AG10803 (cell line): ENCODE data around the gene SHISAL1.
"Not testable (repeated sequence)": the region's sequence is repeated elsewhere in the genome, so short reads cannot be mapped to it uniquely, and the experiment has no call there.

ENCODE experiments used
- DNase-seq: peaks from one replicate; pipeline ENCODE4 v3.0.0; 2010; ENCODE audit warnings: low read depth
- H3K4me3 ChIP-seq: 2 replicates; pipeline ENCODE4 v1.5.1; 2011; ENCODE audit warnings: mild to moderate bottlenecking, low read length, control low read depth
- CTCF ChIP-seq: conservative IDR thresholded peaks from 2 replicates; pipeline ENCODE4 v1.5.1; 2011; ENCODE audit warnings: mild to moderate bottlenecking, low read length, control low read depth, inconsistent platforms

Gene SHISAL1

GRCh38 chr22:44243761-44244160 is 69.0 kb downstream of the SHISAL1 start:
- no peak for DNase-seq
- no peak for TF ChIP-seq CTCF
- H3K4me3 ChIP-seq: no peak overlapping the region

GRCh38 chr22:44242946-44243724 is 69.6 kb downstream of the SHISAL1 start:
- DNase-seq: no peak
- H3K4me3 ChIP-seq: no peak overlapping the region
- no peak for TF ChIP-seq CTCF

- DNase-seq, H3K4me3 ChIP-seq: not testable (repeated sequence)
Observed at GRCh38 chr22:44241121-44241520, 71.6 kb downstream of the SHISAL1 start.

GRCh38 chr22:44237290-44237689 is 75.5 kb downstream of the SHISAL1 start:
- DNase-seq: no peak
- no peak for TF ChIP-seq CTCF
- no peak overlapping the region for H3K4me3 ChIP-seq

- not testable (repeated sequence) for DNase-seq, H3K4me3 ChIP-seq
Observed at GRCh38 chr22:44234372-44234771, 78.4 kb downstream of the SHISAL1 start.

- H3K4me3 ChIP-seq: no peak overlapping the region
- no peak for TF ChIP-seq CTCF
- DNase-seq: no peak
Observed at GRCh38 chr22:44231233-44231632, 81.5 kb downstream of the SHISAL1 start.

- TF ChIP-seq CTCF: no peak
- no peak overlapping the region for H3K4me3 ChIP-seq
- no peak for DNase-seq
Observed at GRCh38 chr22:44229809-44230208, 82.9 kb downstream of the SHISAL1 start.

GRCh38 chr22:44229331-44229730 is 83.4 kb downstream of the SHISAL1 start:
- H3K4me3 ChIP-seq: no peak overlapping the region
- no peak for DNase-seq
- no peak for TF ChIP-seq CTCF
